ENCODE data around the gene SUGCT.
"Not testable (repeated sequence)": the region's sequence is repeated elsewhere in the genome, so short reads cannot be mapped to it uniquely, and the experiment has no call there.

The SUGCT gene

GRCh38 chr7:40599836-40600235 is 465.0 kb downstream of the SUGCT start:
- Histone ChIP-seq H3K9ac (ENCODE audit: low read length) (no peak overlapping the region), H3K27ac (ENCODE audit: low read length) (no peak overlapping the region), H2AFZ (ENCODE audit: low read length) (no peak overlapping the region), H3K4me2 (ENCODE audit: low read depth, low read length) (no peak overlapping the region), H3F3A (ENCODE audit: insufficient read depth, low read length) (no peaks in the 10 kb centered on the region), H3K4me1 (ENCODE audit: low read length) (no peaks in the 10 kb centered on the region), H3K9me2 (replicated peaks; ENCODE audit: insufficient read depth, low read length) (no peaks in the 10 kb centered on the region), H3K4me3 (ENCODE audit: low read length) (no peak overlapping the region), H3K36me3 (replicated peaks; ENCODE audit: insufficient read depth, low read length) (no peaks in the 10 kb centered on the region), H3K9me3 (replicated peaks; ENCODE audit: insufficient read depth, low read length) (no peaks in the 10 kb centered on the region), H3K79me2 (ENCODE audit: low read length) (no peaks in the 10 kb centered on the region), H3K27me3 (replicated peaks; ENCODE audit: insufficient read depth, low read length) (no peaks in the 10 kb centered on the region), H4K20me1 (ENCODE audit: insufficient read depth, low read length) (no peaks in the 10 kb centered on the region)
- TF ChIP-seq EZH2 (optimal IDR thresholded peaks at IDR 0.05; ENCODE audit: low read depth, low read length) (no peak), EZH2phosphoT487 (IDR thresholded peaks at IDR 0.05; ENCODE audit: low read length) (no peak)
- TF ChIP-seq, protein P1, sequence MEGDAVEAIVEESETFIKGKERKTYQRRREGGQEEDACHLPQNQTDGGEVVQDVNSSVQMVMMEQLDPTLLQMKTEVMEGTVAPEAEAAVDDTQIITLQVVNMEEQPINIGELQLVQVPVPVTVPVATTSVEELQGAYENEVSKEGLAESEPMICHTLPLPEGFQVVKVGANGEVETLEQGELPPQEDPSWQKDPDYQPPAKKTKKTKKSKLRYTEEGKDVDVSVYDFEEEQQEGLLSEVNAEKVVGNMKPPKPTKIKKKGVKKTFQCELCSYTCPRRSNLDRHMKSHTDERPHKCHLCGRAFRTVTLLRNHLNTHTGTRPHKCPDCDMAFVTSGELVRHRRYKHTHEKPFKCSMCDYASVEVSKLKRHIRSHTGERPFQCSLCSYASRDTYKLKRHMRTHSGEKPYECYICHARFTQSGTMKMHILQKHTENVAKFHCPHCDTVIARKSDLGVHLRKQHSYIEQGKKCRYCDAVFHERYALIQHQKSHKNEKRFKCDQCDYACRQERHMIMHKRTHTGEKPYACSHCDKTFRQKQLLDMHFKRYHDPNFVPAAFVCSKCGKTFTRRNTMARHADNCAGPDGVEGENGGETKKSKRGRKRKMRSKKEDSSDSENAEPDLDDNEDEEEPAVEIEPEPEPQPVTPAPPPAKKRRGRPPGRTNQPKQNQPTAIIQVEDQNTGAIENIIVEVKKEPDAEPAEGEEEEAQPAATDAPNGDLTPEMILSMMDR (IDR thresholded peaks at IDR 0.05; ENCODE audit: low read length): no peak
- DNase-seq: no peak

- H3K4me2 ChIP-seq (ENCODE audit: low read depth, low read length); H3K9me2 ChIP-seq (replicated peaks; ENCODE audit: insufficient read depth, low read length); DNase-seq; H2AFZ ChIP-seq (ENCODE audit: low read length); H3K27me3 ChIP-seq (replicated peaks; ENCODE audit: insufficient read depth, low read length); H3K9ac ChIP-seq (ENCODE audit: low read length); H3F3A ChIP-seq (ENCODE audit: insufficient read depth, low read length); H3K4me3 ChIP-seq (ENCODE audit: low read length); H3K9me3 ChIP-seq (replicated peaks; ENCODE audit: insufficient read depth, low read length); H3K79me2 ChIP-seq (ENCODE audit: low read length); H3K36me3 ChIP-seq (replicated peaks; ENCODE audit: insufficient read depth, low read length); H4K20me1 ChIP-seq (ENCODE audit: insufficient read depth, low read length); H3K27ac ChIP-seq (ENCODE audit: low read length); H3K4me1 ChIP-seq (ENCODE audit: low read length): not testable (repeated sequence)
Measured at GRCh38 chr7:40602351-40602750, 467.5 kb downstream of the SUGCT start.

GRCh38 chr7:40604601-40605438 is 470.0 kb downstream of the SUGCT start:
- Histone ChIP-seq H3K9me2 (replicated peaks; ENCODE audit: insufficient read depth, low read length) (no peaks in the 10 kb centered on the region), H3K4me1 (ENCODE audit: low read length) (no peaks in the 10 kb centered on the region), H3K9ac (ENCODE audit: low read length) (no peak overlapping the region), H3K79me2 (ENCODE audit: low read length) (no peaks in the 10 kb centered on the region), H3K27ac (ENCODE audit: low read length) (no peak overlapping the region), H3K36me3 (replicated peaks; ENCODE audit: insufficient read depth, low read length) (no peaks in the 10 kb centered on the region), H4K20me1 (ENCODE audit: insufficient read depth, low read length) (no peaks in the 10 kb centered on the region), H2AFZ (ENCODE audit: low read length) (no peak overlapping the region), H3K27me3 (replicated peaks; ENCODE audit: insufficient read depth, low read length) (no peaks in the 10 kb centered on the region), H3K9me3 (replicated peaks; ENCODE audit: insufficient read depth, low read length) (no peaks in the 10 kb centered on the region), H3F3A (ENCODE audit: insufficient read depth, low read length) (no peaks in the 10 kb centered on the region), H3K4me2 (ENCODE audit: low read depth, low read length) (no peak overlapping the region), H3K4me3 (ENCODE audit: low read length) (no peak overlapping the region)
- DNase-seq: no peak
- TF ChIP-seq EZH2 (optimal IDR thresholded peaks at IDR 0.05; ENCODE audit: low read depth, low read length) (no peak), EZH2phosphoT487 (IDR thresholded peaks at IDR 0.05; ENCODE audit: low read length) (no peak)
- TF ChIP-seq, protein P1 (IDR thresholded peaks at IDR 0.05; ENCODE audit: low read length): no peak
